ENCODE measurements around the gene ARF3.

ARF3 gene

GRCh38 chr12:48970702-48971334 lies 13.5 kb upstream of the ARF3 start:
- H3K27ac ChIP-seq (ENCODE audit: low read length), result no peak overlapping the region
- H3K27me3 ChIP-seq (ENCODE audit: low read depth, low read length), result no peaks in the 10 kb centered on the region
- H4K20me1 ChIP-seq (ENCODE audit: insufficient read depth, low read length), result no peaks in the 10 kb centered on the region
- peak overlapping the region; percentile 76 for H3K9ac ChIP-seq (ENCODE audit: low read length)
- H3K79me2 ChIP-seq (ENCODE audit: low read length), result peaks cover 3% of the 10 kb centered on the region; the same call in 1 of the 2 replicates
- no peak for TF ChIP-seq EZH2phosphoT487 (IDR thresholded peaks at IDR 0.05; ENCODE audit: low read depth)
- no peak for TF ChIP-seq CTCF (IDR thresholded peaks at IDR 0.05; ENCODE audit: low read depth, low read length)
- H3K4me1 ChIP-seq (ENCODE audit: low read length), result peaks cover 49% of the 10 kb centered on the region
- peak overlapping the region; percentile 98 for H3K4me2 ChIP-seq (ENCODE audit: low read length)
- no peaks in the 10 kb centered on the region for H3K36me3 ChIP-seq (replicated peaks; ENCODE audit: low read depth, low read length)
- no peaks in the 10 kb centered on the region for H3K9me3 ChIP-seq (ENCODE audit: insufficient read depth, low read length)
- peak overlapping the region; percentile 96 for H3K4me3 ChIP-seq (ENCODE audit: low read length)
- peak overlapping the region; percentile 76 for H2AFZ ChIP-seq (ENCODE audit: low read depth, low read length)

GRCh38 chr12:48969833-48970701 lies 12.8 kb upstream of the ARF3 start:
- H3K27ac ChIP-seq (ENCODE audit: low read length), result no peak overlapping the region
- H3K27me3 ChIP-seq (ENCODE audit: low read depth, low read length), result no peaks in the 10 kb centered on the region
- peak overlapping the region; percentile 98 for H3K4me2 ChIP-seq (ENCODE audit: low read length)
- no peaks in the 10 kb centered on the region for H3K9me3 ChIP-seq (ENCODE audit: insufficient read depth, low read length)
- peaks cover 3% of the 10 kb centered on the region; the same call in 1 of the 2 replicates for H3K79me2 ChIP-seq (ENCODE audit: low read length)
- H3K4me1 ChIP-seq (ENCODE audit: low read length), result peaks cover 56% of the 10 kb centered on the region
- TF ChIP-seq EZH2phosphoT487 (IDR thresholded peaks at IDR 0.05; ENCODE audit: low read depth), result no peak
- TF ChIP-seq CTCF (IDR thresholded peaks at IDR 0.05; ENCODE audit: low read depth, low read length), result no peak
- no peaks in the 10 kb centered on the region for H3K36me3 ChIP-seq (replicated peaks; ENCODE audit: low read depth, low read length)
- peak overlapping the region; percentile 96 for H3K4me3 ChIP-seq (ENCODE audit: low read length)
- H2AFZ ChIP-seq (ENCODE audit: low read depth, low read length), result no peak overlapping the region
- no peaks in the 10 kb centered on the region for H4K20me1 ChIP-seq (ENCODE audit: insufficient read depth, low read length)
- H3K9ac ChIP-seq (ENCODE audit: low read length), result peak overlapping the region; percentile 76; the same call in 1 of the 2 replicates

GRCh38 chr12:48969160-48969771 lies 12.0 kb upstream of the ARF3 start:
- Histone ChIP-seq H3K9me3 (ENCODE audit: insufficient read depth, low read length) (no peaks in the 10 kb centered on the region), H4K20me1 (ENCODE audit: insufficient read depth, low read length) (no peaks in the 10 kb centered on the region), H2AFZ (ENCODE audit: low read depth, low read length) (0 out of 2 replicates have a peak overlapping the region, but pooled peaks have one; percentile 4), H3K79me2 (ENCODE audit: low read length) (peaks cover 3% of the 10 kb centered on the region; the same call in 1 of the 2 replicates), H3K4me3 (ENCODE audit: low read length) (peak overlapping the region; percentile 96), H3K9ac (ENCODE audit: low read length) (peak overlapping the region; percentile 45; the same call in 1 of the 2 replicates), H3K36me3 (replicated peaks; ENCODE audit: low read depth, low read length) (no peaks in the 10 kb centered on the region), H3K27ac (ENCODE audit: low read length) (peak overlapping the region; percentile 56), H3K4me1 (ENCODE audit: low read length) (peaks cover 59% of the 10 kb centered on the region), H3K4me2 (ENCODE audit: low read length) (peak overlapping the region; percentile 98), H3K27me3 (ENCODE audit: low read depth, low read length) (no peaks in the 10 kb centered on the region)
- TF ChIP-seq EZH2phosphoT487 (IDR thresholded peaks at IDR 0.05; ENCODE audit: low read depth) (no peak), CTCF (IDR thresholded peaks at IDR 0.05; ENCODE audit: low read depth, low read length) (no peak)

All from OCI-LY3 (cell line).